ENCODE data around the gene RAB29. TPM values are rescaled to one million over a fixed set of nuclear protein-coding genes. Genes with fewer than 3 reads are reported as not detected.

RAB29 gene
- total and polyA plus RNA-seq, 9 of the 15 experiments (the other 6 are each of a cell fraction or from before 2014, with no cell fraction given), result 6.3 to 17.6 (median 8.0) TPM

GRCh38 chr1:205739348-205740160 is 35.7 kb downstream of the RAB29 start (continued):
- TF ChIP-seq MAFK (IDR thresholded peaks at IDR 0.05; ENCODE audit: low read length) (no peak), MECOM (CRISPR knock-in tag; IDR thresholded peaks at IDR 0.05) (no peak), NEUROD1 (IDR thresholded peaks at IDR 0.05; ENCODE audit: borderline replicate concordance, low read depth, low read length, partially characterized antibody) (no peak), MLLT1 (IDR thresholded peaks at IDR 0.05) (no peak), TSC22D4 (tag; IDR thresholded peaks at IDR 0.05) (no peak), FOXO4 (CRISPR knock-in tag; IDR thresholded peaks at IDR 0.05) (no peak), DDX20 (tag; IDR thresholded peaks at IDR 0.05; ENCODE audit: low read depth) (no peak), RFX1 (IDR thresholded peaks at IDR 0.05) (no peak), ZBTB33 (CRISPR knock-in tag; IDR thresholded peaks at IDR 0.05) (no peak), ZNF717 (CRISPR knock-in tag; IDR thresholded peaks at IDR 0.05) (no peak), PBX2 (CRISPR knock-in tag; IDR thresholded peaks at IDR 0.05; ENCODE audit: low read depth) (no peak), PBX2 (tag; conservative IDR thresholded peaks at IDR 0.05; ENCODE audit: low read depth) (no peak)

Data from K562 (cell line).